ENCODE measurements around the gene SMURF2. TPM values are rescaled to one million over a fixed set of nuclear protein-coding genes. Genes with fewer than 3 reads are reported as not detected.
"Not testable (repeated sequence)": the region's sequence is repeated elsewhere in the genome, so short reads cannot be mapped to it uniquely, and the experiment has no call there.

The SMURF2 gene
- total RNA-seq, 1 donor from 2014 or later: 48.3 TPM

GRCh38 chr17:64685705-64686104 lies 23.6 kb upstream of the SMURF2 start:
- no peak for TF ChIP-seq CTCF (conservative IDR thresholded peaks at IDR 0.05; ENCODE audit: low read depth, low read length)
- DNase-seq (ENCODE audit: low read depth): no peak
- no peak overlapping the region for H3K4me3 ChIP-seq (ENCODE audit: low read depth, low read length)

- TF ChIP-seq CTCF (conservative IDR thresholded peaks at IDR 0.05; ENCODE audit: low read depth, low read length): no peak
- DNase-seq (ENCODE audit: low read depth): no peak
- no peak overlapping the region for H3K4me3 ChIP-seq (ENCODE audit: low read depth, low read length)
Observed at GRCh38 chr17:64683796-64684195, 21.7 kb upstream of the SMURF2 start.

GRCh38 chr17:64682261-64683181 lies 20.4 kb upstream of the SMURF2 start:
- no peak overlapping the region for H3K4me3 ChIP-seq (ENCODE audit: low read depth, low read length)
- no peak for TF ChIP-seq CTCF (conservative IDR thresholded peaks at IDR 0.05; ENCODE audit: low read depth, low read length)

GRCh38 chr17:64679710-64680216 lies 17.7 kb upstream of the SMURF2 start:
- no peak overlapping the region for H3K4me3 ChIP-seq (ENCODE audit: low read depth, low read length)
- DNase-seq (ENCODE audit: low read depth): peak; percentile 73

More at GRCh38 chr17:64682261-64683181, 20.4 kb upstream of the SMURF2 start:
- DNase-seq (ENCODE audit: low read depth): no peak

GRCh38 chr17:64676763-64677162 lies 14.7 kb upstream of the SMURF2 start:
- no peak overlapping the region for H3K4me3 ChIP-seq (ENCODE audit: low read depth, low read length)
- DNase-seq (ENCODE audit: low read depth): no peak
- no peak for TF ChIP-seq CTCF (conservative IDR thresholded peaks at IDR 0.05; ENCODE audit: low read depth, low read length)

More at GRCh38 chr17:64679710-64680216, 17.7 kb upstream of the SMURF2 start:
- TF ChIP-seq CTCF (conservative IDR thresholded peaks at IDR 0.05; ENCODE audit: low read depth, low read length): no peak

- not testable (repeated sequence) for H3K4me3 ChIP-seq (ENCODE audit: low read depth, low read length); DNase-seq (ENCODE audit: low read depth)
Observed at GRCh38 chr17:64670843-64671590, 8.9 kb upstream of the SMURF2 start.

GRCh38 chr17:64667807-64668721 lies 6.0 kb upstream of the SMURF2 start:
- not testable (repeated sequence) for H3K4me3 ChIP-seq (ENCODE audit: low read depth, low read length); DNase-seq (ENCODE audit: low read depth)

GRCh38 chr17:64664299-64664981 lies 2.3 kb upstream of the SMURF2 start:
- DNase-seq (ENCODE audit: low read depth); H3K4me3 ChIP-seq (ENCODE audit: low read depth, low read length): not testable (repeated sequence)

- not testable (repeated sequence) for H3K4me3 ChIP-seq (ENCODE audit: low read depth, low read length)
Observed at GRCh38 chr17:64663836-64664235, 1.7 kb upstream of the SMURF2 start.

More at GRCh38 chr17:64663836-64664235, 1.7 kb upstream of the SMURF2 start:
- not testable (repeated sequence) for DNase-seq (ENCODE audit: low read depth)
